ENCODE results near the gene CDH4. TPM values are rescaled to one million over a fixed set of nuclear protein-coding genes. Genes with fewer than 3 reads are reported as not detected.

Gene CDH4
- total RNA-seq, 1 donor from 2014 or later = 0.06 TPM

DNA sequence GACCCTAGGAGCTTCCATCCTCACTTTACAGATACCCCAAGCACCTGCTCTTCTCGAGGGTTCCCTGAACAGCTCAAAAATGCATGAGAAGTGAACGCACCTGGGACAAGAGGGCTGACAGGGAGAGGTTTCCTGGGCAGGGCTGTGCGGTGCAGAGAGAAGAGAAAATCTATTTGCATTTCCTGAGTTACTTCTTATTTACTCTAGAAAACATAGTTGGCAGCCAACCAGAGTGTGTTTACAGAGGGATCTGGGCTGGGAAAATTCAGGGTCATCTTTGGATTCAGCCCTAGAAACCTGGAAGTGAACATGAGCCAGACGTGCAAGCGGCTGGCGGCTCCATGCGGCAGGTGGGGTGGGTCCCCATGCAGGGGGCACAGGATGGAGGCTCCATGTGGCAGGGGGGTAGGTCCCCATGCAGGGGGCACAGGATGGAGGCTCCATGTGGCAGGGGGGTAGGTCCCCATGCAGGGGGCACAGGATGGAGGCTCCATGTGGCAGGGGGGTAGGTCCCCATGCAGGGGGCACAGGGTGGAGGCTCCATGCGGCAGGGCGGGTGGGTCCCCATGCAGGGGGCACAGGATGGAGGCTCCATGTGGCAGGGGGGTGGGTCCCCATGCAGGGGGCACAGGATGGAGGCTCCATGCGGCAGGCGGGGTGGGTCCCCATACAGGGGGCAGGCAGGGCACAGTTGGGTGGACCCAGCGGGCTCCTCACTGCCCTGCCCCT lies 471.6 kb downstream of the CDH4 start:
- intact Hi-C loops (cut with DNase I) = no loop called here
- no peaks in the 10 kb centered on the region for H3K36me3 ChIP-seq
- no peak overlapping the region for H3K4me3 ChIP-seq
- DNase-seq (no peak), ATAC-seq (no peak)
- no peaks in the 10 kb centered on the region for H3K4me1 ChIP-seq
- H3K27ac ChIP-seq = no peak overlapping the region
- no peaks in the 10 kb centered on the region for H3K9me3 ChIP-seq
- H3K27me3 ChIP-seq (ENCODE audit: low read depth) = peaks cover 11% of the 10 kb centered on the region
- TF ChIP-seq, protein P1, sequence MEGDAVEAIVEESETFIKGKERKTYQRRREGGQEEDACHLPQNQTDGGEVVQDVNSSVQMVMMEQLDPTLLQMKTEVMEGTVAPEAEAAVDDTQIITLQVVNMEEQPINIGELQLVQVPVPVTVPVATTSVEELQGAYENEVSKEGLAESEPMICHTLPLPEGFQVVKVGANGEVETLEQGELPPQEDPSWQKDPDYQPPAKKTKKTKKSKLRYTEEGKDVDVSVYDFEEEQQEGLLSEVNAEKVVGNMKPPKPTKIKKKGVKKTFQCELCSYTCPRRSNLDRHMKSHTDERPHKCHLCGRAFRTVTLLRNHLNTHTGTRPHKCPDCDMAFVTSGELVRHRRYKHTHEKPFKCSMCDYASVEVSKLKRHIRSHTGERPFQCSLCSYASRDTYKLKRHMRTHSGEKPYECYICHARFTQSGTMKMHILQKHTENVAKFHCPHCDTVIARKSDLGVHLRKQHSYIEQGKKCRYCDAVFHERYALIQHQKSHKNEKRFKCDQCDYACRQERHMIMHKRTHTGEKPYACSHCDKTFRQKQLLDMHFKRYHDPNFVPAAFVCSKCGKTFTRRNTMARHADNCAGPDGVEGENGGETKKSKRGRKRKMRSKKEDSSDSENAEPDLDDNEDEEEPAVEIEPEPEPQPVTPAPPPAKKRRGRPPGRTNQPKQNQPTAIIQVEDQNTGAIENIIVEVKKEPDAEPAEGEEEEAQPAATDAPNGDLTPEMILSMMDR (IDR thresholded peaks at IDR 0.05) = no peak

DNA sequence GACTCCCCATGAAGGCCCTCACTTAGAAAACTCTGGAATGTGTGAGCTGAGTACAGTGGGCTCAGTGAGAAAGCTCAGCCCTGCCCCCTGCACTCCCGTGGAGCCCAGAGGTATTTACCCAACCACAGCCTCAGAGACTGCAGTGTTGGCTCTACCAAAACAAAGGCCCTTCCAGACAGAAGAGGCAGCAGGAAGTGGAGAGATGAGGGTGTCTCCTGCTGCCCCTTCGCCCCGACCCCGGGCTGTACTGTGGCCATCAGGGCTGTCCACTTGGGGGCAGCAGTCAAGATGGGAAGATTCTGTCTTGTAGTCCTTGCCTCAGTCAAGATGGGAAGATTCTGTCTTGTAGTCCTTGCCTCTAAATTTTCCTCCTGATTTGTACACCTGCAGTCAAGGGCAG lies 472.3 kb downstream of the CDH4 start:
- H3K27me3 ChIP-seq (ENCODE audit: low read depth) = peaks cover 11% of the 10 kb centered on the region
- DNase-seq = no peak
- no peaks in the 10 kb centered on the region for H3K4me1 ChIP-seq
- intact Hi-C loops (cut with DNase I) = no loop called here
- no peak for ATAC-seq
- TF ChIP-seq, protein P1 (IDR thresholded peaks at IDR 0.05) = no peak
- no peak overlapping the region for H3K27ac ChIP-seq
- H3K36me3 ChIP-seq = no peaks in the 10 kb centered on the region
- no peaks in the 10 kb centered on the region for H3K9me3 ChIP-seq
- H3K4me3 ChIP-seq = no peak overlapping the region

DNA sequence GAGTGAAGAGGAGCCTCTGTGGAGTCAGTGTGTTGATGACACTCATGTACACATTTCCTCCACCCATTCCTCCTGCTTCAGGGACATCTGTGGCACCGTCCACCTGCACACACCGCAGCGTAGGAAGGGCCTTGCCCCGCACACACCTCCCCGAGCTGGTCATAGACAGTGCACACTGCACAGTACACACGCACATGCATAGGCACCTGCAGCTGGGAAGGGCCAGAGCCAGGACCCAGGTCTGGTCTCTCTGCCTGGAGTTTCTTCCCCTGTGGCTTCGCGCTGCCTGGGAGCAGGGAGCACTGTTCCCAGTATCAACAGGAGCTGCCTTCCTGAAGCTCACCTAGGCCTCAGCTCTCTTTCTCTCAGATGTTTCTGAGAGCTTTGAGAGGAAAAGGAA lies 473.1 kb downstream of the CDH4 start:
- TF ChIP-seq, protein P1 (IDR thresholded peaks at IDR 0.05) = no peak
- intact Hi-C loops (cut with DNase I) = no loop called here
- Histone ChIP-seq H3K4me3 (no peak overlapping the region), H3K4me1 (no peaks in the 10 kb centered on the region), H3K9me3 (no peaks in the 10 kb centered on the region), H3K27ac (no peak overlapping the region), H3K36me3 (no peaks in the 10 kb centered on the region), H3K27me3 (ENCODE audit: low read depth) (peaks cover 11% of the 10 kb centered on the region)
- peak in 1 of 2 donors; percentile 11 for ATAC-seq
- DNase-seq = no peak

DNA sequence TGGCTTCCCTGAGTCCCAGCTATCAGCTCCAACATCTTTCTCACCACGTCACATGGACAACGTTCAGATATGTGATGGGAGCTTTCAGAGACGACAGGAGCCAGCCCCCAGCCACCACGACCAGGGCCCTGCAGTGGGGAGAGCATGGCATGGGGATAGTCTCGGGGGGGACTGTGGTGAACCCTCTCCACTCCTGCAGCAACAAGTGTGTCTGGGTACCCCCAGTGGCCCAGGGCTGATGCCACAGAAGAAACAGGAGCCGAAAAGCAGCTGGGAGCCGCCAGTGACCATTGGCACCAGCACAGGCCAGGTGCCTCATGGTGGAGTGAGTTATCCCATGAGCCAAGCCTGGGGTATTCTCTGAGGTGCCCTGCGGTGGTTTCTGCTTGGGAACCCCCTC lies 473.9 kb downstream of the CDH4 start:
- Histone ChIP-seq H3K4me1 (no peaks in the 10 kb centered on the region), H3K4me3 (no peak overlapping the region), H3K36me3 (no peaks in the 10 kb centered on the region), H3K27ac (no peak overlapping the region), H3K9me3 (no peaks in the 10 kb centered on the region), H3K27me3 (ENCODE audit: low read depth) (peaks cover 11% of the 10 kb centered on the region)
- peak; percentile 25 for DNase-seq
- TF ChIP-seq, protein P1 (IDR thresholded peaks at IDR 0.05) = no peak
- no peak for ATAC-seq
- intact Hi-C loops (cut with DNase I) = no loop called here

DNA sequence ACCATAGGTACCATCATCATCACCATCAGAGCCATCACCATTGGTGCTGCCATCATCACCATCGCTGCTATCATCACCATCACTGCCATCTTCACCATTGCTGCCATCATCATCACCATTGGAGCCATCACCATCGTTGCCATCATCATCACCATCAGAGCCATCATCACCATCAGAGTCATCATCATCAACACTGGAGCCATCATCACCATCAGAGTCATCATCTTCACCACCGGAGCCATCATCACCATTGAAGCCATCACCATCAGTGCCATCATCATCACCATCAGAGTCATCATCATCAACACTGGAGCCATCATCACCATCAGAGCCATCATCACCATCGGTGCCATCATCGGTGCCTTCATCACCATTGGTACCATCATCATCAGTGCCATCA lies 474.9 kb downstream of the CDH4 start:
- H3K4me3 ChIP-seq = no peak overlapping the region
- intact Hi-C loops (cut with DNase I) = no loop called here
- no peak overlapping the region for H3K27ac ChIP-seq
- DNase-seq (no peak), ATAC-seq (no peak)
- H3K27me3 ChIP-seq (ENCODE audit: low read depth) = peaks cover 8% of the 10 kb centered on the region
- H3K36me3 ChIP-seq = no peaks in the 10 kb centered on the region
- TF ChIP-seq, protein P1 (IDR thresholded peaks at IDR 0.05) = no peak
- no peaks in the 10 kb centered on the region for H3K9me3 ChIP-seq
- H3K4me1 ChIP-seq = no peaks in the 10 kb centered on the region
